ENCODE measurements around the gene POLD2. TPM values are rescaled to one million over a fixed set of nuclear protein-coding genes. Genes with fewer than 3 reads are reported as not detected.

The POLD2 gene
- total RNA-seq, 4 donors from 2014 or later: 19.7 to 45.6 (median 21.0) TPM

DNA sequence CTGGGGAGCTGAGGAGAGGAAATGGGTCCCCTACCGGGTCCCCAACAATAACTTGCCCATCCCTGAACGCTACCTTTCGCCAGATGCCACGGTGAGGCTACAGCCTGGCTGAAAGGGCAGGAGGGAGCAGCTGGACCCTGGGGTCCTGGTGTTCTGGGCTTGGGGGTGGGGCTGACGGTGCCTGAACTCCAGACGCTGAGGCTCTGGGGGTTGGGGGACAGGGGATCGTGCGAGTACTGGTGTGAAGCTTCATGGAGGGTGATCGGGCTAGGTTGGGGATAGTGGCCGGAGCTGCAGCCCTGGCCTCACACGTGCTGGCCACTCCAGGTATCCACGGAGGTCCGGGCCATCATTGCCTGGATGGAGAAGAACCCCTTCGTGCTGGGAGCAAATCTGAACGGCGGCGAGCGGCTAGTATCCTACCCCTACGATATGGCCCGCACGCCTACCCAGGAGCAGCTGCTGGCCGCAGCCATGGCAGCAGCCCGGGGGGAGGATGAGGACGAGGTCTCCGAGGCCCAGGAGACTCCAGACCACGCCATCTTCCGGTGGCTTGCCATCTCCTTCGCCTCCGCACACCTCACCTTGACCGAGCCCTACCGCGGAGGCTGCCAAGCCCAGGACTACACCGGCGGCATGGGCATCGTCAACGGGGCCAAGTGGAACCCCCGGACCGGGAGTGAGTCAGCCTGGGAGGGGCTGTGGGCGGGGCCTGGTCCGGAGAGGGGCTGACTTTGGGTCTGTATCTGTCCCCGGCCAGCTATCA, 10.9 kb downstream of the POLD2 start:
- TF ChIP-seq, protein P1, sequence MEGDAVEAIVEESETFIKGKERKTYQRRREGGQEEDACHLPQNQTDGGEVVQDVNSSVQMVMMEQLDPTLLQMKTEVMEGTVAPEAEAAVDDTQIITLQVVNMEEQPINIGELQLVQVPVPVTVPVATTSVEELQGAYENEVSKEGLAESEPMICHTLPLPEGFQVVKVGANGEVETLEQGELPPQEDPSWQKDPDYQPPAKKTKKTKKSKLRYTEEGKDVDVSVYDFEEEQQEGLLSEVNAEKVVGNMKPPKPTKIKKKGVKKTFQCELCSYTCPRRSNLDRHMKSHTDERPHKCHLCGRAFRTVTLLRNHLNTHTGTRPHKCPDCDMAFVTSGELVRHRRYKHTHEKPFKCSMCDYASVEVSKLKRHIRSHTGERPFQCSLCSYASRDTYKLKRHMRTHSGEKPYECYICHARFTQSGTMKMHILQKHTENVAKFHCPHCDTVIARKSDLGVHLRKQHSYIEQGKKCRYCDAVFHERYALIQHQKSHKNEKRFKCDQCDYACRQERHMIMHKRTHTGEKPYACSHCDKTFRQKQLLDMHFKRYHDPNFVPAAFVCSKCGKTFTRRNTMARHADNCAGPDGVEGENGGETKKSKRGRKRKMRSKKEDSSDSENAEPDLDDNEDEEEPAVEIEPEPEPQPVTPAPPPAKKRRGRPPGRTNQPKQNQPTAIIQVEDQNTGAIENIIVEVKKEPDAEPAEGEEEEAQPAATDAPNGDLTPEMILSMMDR (IDR thresholded peaks at IDR 0.05; ENCODE audit: low read depth): no peak

DNA sequence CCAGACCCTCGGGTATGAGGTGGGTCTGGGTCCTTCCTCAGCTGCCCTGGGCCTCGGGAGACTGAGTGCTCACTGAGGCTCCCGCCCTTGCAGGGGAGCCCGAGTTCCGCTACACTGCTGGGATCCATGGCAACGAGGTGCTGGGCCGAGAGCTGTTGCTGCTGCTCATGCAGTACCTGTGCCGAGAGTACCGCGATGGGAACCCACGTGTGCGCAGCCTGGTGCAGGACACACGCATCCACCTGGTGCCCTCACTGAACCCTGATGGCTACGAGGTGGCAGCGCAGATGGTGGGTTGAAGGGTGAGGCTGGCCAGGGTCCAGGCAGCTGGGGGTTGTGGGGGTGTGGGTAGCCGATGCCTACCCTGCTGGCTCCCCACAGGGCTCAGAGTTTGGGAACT, 11.6 kb downstream of the POLD2 start:
- TF ChIP-seq, protein P1 (IDR thresholded peaks at IDR 0.05; ENCODE audit: low read depth): no peak

DNA sequence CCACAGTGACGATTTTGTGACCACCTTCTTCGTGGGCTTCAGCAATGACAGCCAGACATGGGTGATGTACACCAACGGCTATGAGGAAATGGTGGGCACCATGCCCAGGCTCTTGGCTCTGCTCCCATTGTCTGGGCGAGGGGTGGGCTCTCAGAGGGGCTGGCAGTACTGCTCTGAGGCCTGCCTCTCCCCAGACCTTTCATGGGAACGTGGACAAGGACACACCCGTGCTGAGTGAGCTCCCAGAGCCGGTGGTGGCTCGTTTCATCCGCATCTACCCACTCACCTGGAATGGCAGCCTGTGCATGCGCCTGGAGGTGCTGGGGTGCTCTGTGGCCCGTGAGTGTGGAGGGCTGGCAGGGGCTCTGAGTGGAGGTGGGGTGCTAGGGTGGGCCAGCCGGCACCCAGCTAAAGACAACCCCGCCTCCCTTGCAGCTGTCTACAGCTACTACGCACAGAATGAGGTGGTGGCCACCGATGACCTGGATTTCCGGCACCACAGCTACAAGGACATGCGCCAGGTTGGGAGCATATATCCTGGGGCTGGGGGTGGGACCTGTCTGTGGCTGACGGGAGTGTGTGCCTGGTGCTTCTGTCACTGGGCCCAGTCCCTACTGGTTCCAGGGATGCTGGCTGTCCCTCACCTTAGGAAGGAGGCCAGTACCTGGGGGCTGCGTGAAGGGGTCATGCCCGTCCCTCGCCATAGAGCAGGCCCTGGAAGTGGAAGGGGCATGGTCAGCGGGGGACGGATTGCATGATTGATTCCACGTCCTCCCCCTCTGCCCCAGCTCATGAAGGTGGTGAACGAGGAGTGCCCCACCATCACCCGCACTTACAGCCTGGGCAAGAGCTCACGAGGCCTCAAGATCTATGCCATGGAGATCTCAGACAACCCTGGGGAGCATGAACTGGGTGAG, 12.4 kb downstream of the POLD2 start:
- TF ChIP-seq, protein P1 (IDR thresholded peaks at IDR 0.05; ENCODE audit: low read depth): no peak

DNA sequence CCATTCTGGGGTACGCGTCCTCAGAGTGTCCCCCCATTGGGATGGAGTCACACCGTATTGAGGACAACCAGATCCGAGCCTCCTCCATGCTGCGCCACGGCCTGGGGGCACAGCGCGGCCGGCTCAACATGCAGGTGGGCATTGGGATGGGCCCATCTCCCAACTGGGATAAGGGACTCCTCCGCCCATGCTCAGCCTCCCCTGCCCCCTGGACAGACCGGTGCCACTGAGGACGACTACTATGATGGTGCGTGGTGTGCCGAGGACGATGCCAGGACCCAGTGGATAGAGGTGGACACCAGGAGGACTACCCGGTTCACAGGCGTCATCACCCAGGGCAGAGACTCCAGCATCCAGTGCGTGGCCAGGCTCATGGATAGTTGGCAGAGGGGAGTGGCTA, 13.4 kb downstream of the POLD2 start:
- TF ChIP-seq, protein P1 (IDR thresholded peaks at IDR 0.05; ENCODE audit: low read depth): no peak

DNA sequence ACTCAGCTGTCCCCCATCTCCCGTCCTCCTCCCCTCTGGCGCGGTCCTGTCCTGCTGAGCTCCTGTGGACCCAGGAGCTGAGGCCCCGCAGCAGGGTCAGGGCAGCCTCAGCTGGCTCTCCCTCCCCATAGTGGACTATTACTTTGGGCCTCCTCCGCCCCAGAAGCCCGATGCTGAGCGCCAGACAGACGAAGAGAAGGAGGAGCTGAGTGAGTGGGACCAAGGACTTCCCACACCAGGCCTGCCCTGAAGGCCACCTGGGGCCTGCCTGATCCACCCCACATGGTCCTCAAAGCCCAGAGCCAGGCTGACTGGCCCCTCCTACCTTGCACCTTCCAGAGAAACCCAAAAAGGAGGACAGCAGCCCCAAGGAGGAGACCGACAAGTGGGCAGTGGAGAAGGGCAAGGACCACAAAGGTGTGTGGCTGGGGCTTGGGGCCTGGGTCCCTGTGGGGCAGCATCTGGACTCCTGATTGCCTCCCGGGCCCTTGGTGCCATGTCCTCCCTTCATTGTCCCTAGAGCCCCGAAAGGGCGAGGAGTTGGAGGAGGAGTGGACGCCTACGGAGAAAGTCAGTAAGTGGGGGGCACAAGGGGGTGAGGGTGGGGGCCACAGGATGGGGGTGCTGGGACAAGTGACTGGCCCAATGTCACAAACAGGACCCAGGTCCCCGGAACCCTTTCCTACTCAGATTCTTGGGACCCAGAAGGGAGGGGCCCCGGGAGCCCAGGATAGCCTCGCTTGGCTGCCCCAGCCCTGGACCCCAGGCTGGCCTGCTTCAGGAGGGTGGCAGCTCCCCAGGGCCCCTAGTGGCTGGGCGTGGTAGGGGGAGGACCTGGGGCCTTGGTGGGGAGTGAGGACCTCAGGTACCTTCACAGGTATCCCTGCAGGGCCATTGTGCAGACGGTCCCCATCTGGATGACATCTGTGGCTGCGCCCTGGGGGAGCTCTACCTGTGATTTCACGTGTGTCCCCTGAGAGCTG, 14.3 kb downstream of the POLD2 start:
- TF ChIP-seq, protein P1 (IDR thresholded peaks at IDR 0.05; ENCODE audit: low read depth): no peak

DNA sequence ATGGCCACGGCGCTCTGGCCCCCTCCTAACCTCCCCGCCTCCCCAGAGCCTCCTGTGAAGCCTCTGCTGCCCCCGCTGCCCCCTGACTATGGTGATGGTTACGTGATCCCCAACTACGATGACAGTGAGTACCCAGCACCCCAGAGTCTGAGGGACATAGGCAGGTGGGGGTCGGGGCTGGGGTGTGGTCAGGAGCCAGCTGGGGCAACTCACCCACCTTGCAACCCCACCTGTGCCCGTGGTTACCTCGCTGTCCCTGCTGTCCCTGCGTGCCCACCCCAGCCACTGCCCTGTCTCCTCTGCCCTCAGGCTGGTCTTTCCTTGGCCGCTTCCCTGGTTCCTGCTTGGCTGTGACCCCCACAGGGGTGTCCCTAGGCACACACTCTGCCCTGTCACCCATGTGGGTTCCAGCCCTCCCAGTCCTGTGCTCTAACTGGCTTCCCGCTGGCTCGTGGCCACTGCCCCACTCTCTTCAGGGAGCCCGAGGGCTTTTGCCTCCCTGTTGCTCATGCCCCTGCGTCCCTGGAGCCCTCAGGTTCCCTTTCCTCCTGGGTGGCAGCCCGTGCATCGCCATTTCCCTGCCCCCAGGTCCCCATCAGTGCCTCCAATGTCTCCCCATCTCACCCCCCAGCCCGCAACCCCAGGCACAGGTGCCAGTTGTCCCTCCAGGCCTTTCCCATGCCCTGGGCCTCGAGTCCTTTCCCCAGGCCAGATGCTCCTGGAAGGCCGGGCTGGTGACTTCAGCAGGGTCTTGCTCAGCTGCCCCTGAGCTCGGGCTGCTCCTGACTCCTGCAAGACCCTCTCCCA, 15.2 kb downstream of the POLD2 start:
- TF ChIP-seq, protein P1 (IDR thresholded peaks at IDR 0.05; ENCODE audit: low read depth): no peak
